NAMALWA (cell line): ENCODE measurements around the gene DAP.

Experiments used
- DNase-seq: peaks from one replicate; pipeline ENCODE4 v3.0.0-alpha.2; 2015; ENCODE audit warnings: low spot score

Gene DAP

GRCh38 chr5:10689391-10690081, 71.5 kb downstream of the DAP start:
- peak; percentile 52 for DNase-seq

- no peak for DNase-seq
Measured at GRCh38 chr5:10688651-10689171, 72.3 kb downstream of the DAP start.

- DNase-seq, result no peak
Measured at GRCh38 chr5:10686890-10687289, 74.1 kb downstream of the DAP start.

GRCh38 chr5:10685115-10685521, 75.9 kb downstream of the DAP start:
- no peak for DNase-seq

- DNase-seq, result no peak
Measured at GRCh38 chr5:10684303-10685086, 76.5 kb downstream of the DAP start.

- DNase-seq, result no peak
Measured at GRCh38 chr5:10682801-10683525, 78.1 kb downstream of the DAP start.

GRCh38 chr5:10681731-10682679, 79.0 kb downstream of the DAP start:
- DNase-seq, result no peak

- DNase-seq, result no peak
Measured at GRCh38 chr5:10680876-10681481, 80.1 kb downstream of the DAP start.

GRCh38 chr5:10679336-10679988, 81.6 kb downstream of the DAP start:
- no peak for DNase-seq

- no peak for DNase-seq
Measured at GRCh38 chr5:10678244-10678643, 82.8 kb downstream of the DAP start.

- DNase-seq, result no peak
Measured at GRCh38 chr5:10677533-10677932, 83.5 kb downstream of the DAP start.

GRCh38 chr5:10676946-10677345, 84.1 kb downstream of the DAP start:
- DNase-seq, result no peak

- no peak for DNase-seq
Measured at GRCh38 chr5:10676224-10676623, 84.8 kb downstream of the DAP start.

- DNase-seq, result no peak
Measured at GRCh38 chr5:10675177-10675700, 85.8 kb downstream of the DAP start.

- DNase-seq, result no peak
Measured at GRCh38 chr5:10674582-10674981, 86.5 kb downstream of the DAP start.

- DNase-seq, result no peak
Measured at GRCh38 chr5:10674096-10674495, 86.9 kb downstream of the DAP start.

- no peak for DNase-seq
Measured at GRCh38 chr5:10673407-10673806, 87.6 kb downstream of the DAP start.

- no peak for DNase-seq
Measured at GRCh38 chr5:10673017-10673389, 88.0 kb downstream of the DAP start.

- DNase-seq, result no peak
Measured at GRCh38 chr5:10672146-10673016, 88.7 kb downstream of the DAP start.
